GM23338 (cell line): ENCODE results near the gene C4BPB.

Source experiments
- CREB1 ChIP-seq: fragments of 250-450 bp; sonication (Bioruptor Pico); IDR thresholded peaks from 2 replicates; pipeline ENCODE4 v1.5.0; 2020; ENCODE audit warnings: low read depth, mild to moderate bottlenecking, moderate library complexity
- EZH2 ChIP-seq: fragments of 200-600 bp; sonication (generic); IDR thresholded peaks from one replicate; pipeline ENCODE4 v1.8.0; 2017; ENCODE audit warnings: antibody characterized with exemption, mild to moderate bottlenecking, low read depth; ENCODE audit not compliant: unreplicated experiment
- EZH2phosphoT487 ChIP-seq: fragments of 200-600 bp; sonication (generic); IDR thresholded peaks from one replicate; pipeline ENCODE4 v1.8.1; 2018; ENCODE audit warnings: antibody characterized with exemption; ENCODE audit not compliant: unreplicated experiment
- JUNB ChIP-seq: IDR thresholded peaks from one replicate; pipeline ENCODE4 v1.6.1; 2016; ENCODE audit warnings: antibody characterized with exemption; ENCODE audit not compliant: unreplicated experiment
- NANOG ChIP-seq: IDR thresholded peaks from 2 replicates; pipeline ENCODE4 v1.6.1; 2016; ENCODE audit warnings: antibody characterized with exemption, borderline replicate concordance
- POLR2AphosphoS5 ChIP-seq: IDR thresholded peaks from 2 replicates; pipeline ENCODE4 v1.6.1; 2016; ENCODE audit warnings: antibody characterized with exemption, low read depth
- STAT1 ChIP-seq: IDR thresholded peaks from one replicate; pipeline ENCODE4 v1.6.1; 2016; ENCODE audit warnings: antibody characterized with exemption; ENCODE audit not compliant: unreplicated experiment
- ZNF114 ChIP-seq: fragments of 250-450 bp; sonication (Bioruptor Pico); IDR thresholded peaks from 2 replicates; pipeline ENCODE4 v1.5.0; 2020; ENCODE audit warnings: mild to moderate bottlenecking, moderate library complexity
- TF ChIP-seq, protein P1 (sequence below), 2 experiments: fragments of 200-600 bp in 1 of 2; sonication (generic) in 1 of 2; conservative IDR thresholded peaks; 2 replicates each; pipeline versions ENCODE4 v1.5.1 to v1.6.1; 2016 to 2017; ENCODE audit warnings: antibody characterized with exemption in 2 of 2, low read depth in 2 of 2, mild to moderate bottlenecking in 2 of 2, moderate library complexity in 1 of 2
- TF ChIP-seq, protein P2 (sequence below): IDR thresholded peaks from one replicate; pipeline ENCODE4 v1.6.1; 2018; ENCODE audit warnings: antibody characterized with exemption; ENCODE audit not compliant: unreplicated experiment
- TF ChIP-seq, protein P3 (sequence below): IDR thresholded peaks from 2 replicates; pipeline ENCODE4 v1.6.1; 2016; ENCODE audit warnings: antibody characterized with exemption
- TF ChIP-seq, protein P4 (sequence below): fragments of 250-450 bp; sonication (Bioruptor Pico); IDR thresholded peaks from 2 replicates; pipeline ENCODE4 v1.5.0; 2020; ENCODE audit warnings: mild to moderate bottlenecking, moderate library complexity

DNA sequence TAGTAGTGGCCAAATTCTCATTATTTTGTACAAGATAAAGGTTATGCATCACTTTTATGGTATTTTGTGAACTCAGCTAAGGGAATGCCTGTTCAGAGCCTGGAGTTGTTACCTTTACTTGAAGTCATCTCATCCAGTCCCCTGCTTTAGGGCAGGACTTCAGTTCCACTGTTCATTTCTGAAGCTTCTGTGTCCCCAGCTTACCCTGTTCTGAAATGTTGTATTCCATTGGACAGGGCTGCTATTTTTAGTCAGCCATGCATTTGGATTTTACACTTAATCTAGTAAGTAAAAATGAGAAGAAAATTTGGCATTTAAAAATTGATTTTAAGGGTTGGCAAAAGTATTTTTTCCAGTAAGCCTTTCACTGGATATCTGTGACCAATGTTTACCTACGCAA is 11.6 kb upstream of the C4BPB start:
- TF ChIP-seq, protein P1, sequence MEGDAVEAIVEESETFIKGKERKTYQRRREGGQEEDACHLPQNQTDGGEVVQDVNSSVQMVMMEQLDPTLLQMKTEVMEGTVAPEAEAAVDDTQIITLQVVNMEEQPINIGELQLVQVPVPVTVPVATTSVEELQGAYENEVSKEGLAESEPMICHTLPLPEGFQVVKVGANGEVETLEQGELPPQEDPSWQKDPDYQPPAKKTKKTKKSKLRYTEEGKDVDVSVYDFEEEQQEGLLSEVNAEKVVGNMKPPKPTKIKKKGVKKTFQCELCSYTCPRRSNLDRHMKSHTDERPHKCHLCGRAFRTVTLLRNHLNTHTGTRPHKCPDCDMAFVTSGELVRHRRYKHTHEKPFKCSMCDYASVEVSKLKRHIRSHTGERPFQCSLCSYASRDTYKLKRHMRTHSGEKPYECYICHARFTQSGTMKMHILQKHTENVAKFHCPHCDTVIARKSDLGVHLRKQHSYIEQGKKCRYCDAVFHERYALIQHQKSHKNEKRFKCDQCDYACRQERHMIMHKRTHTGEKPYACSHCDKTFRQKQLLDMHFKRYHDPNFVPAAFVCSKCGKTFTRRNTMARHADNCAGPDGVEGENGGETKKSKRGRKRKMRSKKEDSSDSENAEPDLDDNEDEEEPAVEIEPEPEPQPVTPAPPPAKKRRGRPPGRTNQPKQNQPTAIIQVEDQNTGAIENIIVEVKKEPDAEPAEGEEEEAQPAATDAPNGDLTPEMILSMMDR (conservative IDR thresholded peaks at IDR 0.05; ENCODE audit: low read depth in 2 of 2), result no peak
- TF ChIP-seq EZH2, result no peak
- TF ChIP-seq EZH2phosphoT487, result no peak
- TF ChIP-seq ZNF114 (CRISPR knock-in tag), result no peak
- TF ChIP-seq CREB1 (CRISPR knock-in tag), result no peak
- TF ChIP-seq, protein P2, sequence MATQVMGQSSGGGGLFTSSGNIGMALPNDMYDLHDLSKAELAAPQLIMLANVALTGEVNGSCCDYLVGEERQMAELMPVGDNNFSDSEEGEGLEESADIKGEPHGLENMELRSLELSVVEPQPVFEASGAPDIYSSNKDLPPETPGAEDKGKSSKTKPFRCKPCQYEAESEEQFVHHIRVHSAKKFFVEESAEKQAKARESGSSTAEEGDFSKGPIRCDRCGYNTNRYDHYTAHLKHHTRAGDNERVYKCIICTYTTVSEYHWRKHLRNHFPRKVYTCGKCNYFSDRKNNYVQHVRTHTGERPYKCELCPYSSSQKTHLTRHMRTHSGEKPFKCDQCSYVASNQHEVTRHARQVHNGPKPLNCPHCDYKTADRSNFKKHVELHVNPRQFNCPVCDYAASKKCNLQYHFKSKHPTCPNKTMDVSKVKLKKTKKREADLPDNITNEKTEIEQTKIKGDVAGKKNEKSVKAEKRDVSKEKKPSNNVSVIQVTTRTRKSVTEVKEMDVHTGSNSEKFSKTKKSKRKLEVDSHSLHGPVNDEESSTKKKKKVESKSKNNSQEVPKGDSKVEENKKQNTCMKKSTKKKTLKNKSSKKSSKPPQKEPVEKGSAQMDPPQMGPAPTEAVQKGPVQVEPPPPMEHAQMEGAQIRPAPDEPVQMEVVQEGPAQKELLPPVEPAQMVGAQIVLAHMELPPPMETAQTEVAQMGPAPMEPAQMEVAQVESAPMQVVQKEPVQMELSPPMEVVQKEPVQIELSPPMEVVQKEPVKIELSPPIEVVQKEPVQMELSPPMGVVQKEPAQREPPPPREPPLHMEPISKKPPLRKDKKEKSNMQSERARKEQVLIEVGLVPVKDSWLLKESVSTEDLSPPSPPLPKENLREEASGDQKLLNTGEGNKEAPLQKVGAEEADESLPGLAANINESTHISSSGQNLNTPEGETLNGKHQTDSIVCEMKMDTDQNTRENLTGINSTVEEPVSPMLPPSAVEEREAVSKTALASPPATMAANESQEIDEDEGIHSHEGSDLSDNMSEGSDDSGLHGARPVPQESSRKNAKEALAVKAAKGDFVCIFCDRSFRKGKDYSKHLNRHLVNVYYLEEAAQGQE, result no peak
- no peak for TF ChIP-seq POLR2AphosphoS5
- TF ChIP-seq STAT1, result no peak
- TF ChIP-seq, protein P3, sequence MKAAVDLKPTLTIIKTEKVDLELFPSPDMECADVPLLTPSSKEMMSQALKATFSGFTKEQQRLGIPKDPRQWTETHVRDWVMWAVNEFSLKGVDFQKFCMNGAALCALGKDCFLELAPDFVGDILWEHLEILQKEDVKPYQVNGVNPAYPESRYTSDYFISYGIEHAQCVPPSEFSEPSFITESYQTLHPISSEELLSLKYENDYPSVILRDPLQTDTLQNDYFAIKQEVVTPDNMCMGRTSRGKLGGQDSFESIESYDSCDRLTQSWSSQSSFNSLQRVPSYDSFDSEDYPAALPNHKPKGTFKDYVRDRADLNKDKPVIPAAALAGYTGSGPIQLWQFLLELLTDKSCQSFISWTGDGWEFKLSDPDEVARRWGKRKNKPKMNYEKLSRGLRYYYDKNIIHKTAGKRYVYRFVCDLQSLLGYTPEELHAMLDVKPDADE, result no peak
- TF ChIP-seq, protein P4, sequence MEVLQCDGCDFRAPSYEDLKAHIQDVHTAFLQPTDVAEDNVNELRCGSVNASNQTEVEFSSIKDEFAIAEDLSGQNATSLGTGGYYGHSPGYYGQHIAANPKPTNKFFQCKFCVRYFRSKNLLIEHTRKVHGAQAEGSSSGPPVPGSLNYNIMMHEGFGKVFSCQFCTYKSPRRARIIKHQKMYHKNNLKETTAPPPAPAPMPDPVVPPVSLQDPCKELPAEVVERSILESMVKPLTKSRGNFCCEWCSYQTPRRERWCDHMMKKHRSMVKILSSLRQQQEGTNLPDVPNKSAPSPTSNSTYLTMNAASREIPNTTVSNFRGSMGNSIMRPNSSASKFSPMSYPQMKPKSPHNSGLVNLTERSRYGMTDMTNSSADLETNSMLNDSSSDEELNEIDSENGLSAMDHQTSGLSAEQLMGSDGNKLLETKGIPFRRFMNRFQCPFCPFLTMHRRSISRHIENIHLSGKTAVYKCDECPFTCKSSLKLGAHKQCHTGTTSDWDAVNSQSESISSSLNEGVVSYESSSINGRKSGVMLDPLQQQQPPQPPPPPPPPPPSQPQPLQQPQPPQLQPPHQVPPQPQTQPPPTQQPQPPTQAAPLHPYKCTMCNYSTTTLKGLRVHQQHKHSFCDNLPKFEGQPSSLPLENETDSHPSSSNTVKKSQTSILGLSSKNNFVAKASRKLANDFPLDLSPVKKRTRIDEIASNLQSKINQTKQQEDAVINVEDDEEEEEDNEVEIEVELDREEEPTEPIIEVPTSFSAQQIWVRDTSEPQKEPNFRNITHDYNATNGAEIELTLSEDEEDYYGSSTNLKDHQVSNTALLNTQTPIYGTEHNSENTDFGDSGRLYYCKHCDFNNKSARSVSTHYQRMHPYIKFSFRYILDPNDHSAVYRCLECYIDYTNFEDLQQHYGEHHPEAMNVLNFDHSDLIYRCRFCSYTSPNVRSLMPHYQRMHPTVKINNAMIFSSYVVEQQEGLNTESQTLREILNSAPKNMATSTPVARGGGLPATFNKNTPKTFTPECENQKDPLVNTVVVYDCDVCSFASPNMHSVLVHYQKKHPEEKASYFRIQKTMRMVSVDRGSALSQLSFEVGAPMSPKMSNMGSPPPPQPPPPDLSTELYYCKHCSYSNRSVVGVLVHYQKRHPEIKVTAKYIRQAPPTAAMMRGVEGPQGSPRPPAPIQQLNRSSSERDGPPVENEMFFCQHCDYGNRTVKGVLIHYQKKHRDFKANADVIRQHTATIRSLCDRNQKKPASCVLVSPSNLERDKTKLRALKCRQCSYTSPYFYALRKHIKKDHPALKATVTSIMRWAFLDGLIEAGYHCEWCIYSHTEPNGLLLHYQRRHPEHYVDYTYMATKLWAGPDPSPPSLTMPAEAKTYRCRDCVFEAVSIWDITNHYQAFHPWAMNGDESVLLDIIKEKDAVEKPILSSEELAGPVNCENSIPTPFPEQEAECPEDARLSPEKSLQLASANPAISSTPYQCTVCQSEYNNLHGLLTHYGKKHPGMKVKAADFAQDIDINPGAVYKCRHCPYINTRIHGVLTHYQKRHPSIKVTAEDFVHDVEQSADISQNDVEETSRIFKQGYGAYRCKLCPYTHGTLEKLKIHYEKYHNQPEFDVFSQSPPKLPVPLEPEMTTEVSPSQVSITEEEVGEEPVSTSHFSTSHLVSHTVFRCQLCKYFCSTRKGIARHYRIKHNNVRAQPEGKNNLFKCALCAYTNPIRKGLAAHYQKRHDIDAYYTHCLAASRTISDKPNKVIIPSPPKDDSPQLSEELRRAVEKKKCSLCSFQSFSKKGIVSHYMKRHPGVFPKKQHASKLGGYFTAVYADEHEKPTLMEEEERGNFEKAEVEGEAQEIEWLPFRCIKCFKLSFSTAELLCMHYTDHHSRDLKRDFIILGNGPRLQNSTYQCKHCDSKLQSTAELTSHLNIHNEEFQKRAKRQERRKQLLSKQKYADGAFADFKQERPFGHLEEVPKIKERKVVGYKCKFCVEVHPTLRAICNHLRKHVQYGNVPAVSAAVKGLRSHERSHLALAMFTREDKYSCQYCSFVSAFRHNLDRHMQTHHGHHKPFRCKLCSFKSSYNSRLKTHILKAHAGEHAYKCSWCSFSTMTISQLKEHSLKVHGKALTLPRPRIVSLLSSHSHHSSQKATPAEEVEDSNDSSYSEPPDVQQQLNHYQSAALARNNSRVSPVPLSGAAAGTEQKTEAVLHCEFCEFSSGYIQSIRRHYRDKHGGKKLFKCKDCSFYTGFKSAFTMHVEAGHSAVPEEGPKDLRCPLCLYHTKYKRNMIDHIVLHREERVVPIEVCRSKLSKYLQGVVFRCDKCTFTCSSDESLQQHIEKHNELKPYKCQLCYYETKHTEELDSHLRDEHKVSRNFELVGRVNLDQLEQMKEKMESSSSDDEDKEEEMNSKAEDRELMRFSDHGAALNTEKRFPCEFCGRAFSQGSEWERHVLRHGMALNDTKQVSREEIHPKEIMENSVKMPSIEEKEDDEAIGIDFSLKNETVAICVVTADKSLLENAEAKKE (CRISPR knock-in tag), result no peak
- no peak for TF ChIP-seq NANOG
- TF ChIP-seq JUNB, result no peak
